ENCODE results near the gene CDC42. TPM values are rescaled to one million over a fixed set of nuclear protein-coding genes. Genes with fewer than 3 reads are reported as not detected.

CDC42 gene
- total RNA-seq, 1 donor = 432 TPM

DNA sequence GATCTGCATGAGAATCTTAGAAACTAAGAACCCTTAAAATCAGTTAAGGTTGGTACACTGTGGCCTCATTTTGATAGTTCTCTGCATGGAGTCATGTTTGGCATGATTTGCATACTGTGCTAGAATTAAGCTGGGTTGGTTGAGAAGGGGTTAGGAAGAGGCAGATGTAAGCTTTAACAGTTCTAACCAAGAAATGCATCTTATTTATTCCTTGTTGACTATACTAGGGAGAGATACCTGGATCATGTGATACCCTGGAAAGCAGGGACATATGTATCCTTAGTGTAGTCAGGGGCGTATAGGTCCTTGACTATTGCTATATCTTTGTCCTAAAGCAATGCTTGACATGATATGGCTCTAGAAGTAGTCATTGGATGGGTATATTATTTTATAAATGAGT, 41.0 kb downstream of the CDC42 start:
- DNase-seq (ENCODE audit: insufficient read length, low spot score, missing footprints) = no peak
- Histone ChIP-seq H3K79me2 (ENCODE audit: insufficient read depth, low read length) (peaks cover 82% of the 10 kb centered on the region), H3K27me3 (ENCODE audit: insufficient read depth, low read length) (no peaks in the 10 kb centered on the region), H3K4me1 (ENCODE audit: insufficient read depth, low read length) (peaks cover 17% of the 10 kb centered on the region), H3K4me3 (ENCODE audit: insufficient read depth, low read length) (no peak overlapping the region), H4K20me1 (ENCODE audit: insufficient read depth, low read length) (peaks cover 75% of the 10 kb centered on the region), H3K4me2 (ENCODE audit: insufficient read depth, low read length) (no peak overlapping the region), H3K27ac (ENCODE audit: low read depth, low read length) (no peak overlapping the region), H3K36me3 (ENCODE audit: insufficient read depth, low read length) (peaks cover 48% of the 10 kb centered on the region), H3K9me3 (ENCODE audit: low read depth, low read length) (no peaks in the 10 kb centered on the region), H2AFZ (ENCODE audit: low read length) (no peak overlapping the region)
- TF ChIP-seq, protein P1, sequence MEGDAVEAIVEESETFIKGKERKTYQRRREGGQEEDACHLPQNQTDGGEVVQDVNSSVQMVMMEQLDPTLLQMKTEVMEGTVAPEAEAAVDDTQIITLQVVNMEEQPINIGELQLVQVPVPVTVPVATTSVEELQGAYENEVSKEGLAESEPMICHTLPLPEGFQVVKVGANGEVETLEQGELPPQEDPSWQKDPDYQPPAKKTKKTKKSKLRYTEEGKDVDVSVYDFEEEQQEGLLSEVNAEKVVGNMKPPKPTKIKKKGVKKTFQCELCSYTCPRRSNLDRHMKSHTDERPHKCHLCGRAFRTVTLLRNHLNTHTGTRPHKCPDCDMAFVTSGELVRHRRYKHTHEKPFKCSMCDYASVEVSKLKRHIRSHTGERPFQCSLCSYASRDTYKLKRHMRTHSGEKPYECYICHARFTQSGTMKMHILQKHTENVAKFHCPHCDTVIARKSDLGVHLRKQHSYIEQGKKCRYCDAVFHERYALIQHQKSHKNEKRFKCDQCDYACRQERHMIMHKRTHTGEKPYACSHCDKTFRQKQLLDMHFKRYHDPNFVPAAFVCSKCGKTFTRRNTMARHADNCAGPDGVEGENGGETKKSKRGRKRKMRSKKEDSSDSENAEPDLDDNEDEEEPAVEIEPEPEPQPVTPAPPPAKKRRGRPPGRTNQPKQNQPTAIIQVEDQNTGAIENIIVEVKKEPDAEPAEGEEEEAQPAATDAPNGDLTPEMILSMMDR (IDR thresholded peaks at IDR 0.05; ENCODE audit: extremely low read depth, low read depth, low read length) = no peak

DNA sequence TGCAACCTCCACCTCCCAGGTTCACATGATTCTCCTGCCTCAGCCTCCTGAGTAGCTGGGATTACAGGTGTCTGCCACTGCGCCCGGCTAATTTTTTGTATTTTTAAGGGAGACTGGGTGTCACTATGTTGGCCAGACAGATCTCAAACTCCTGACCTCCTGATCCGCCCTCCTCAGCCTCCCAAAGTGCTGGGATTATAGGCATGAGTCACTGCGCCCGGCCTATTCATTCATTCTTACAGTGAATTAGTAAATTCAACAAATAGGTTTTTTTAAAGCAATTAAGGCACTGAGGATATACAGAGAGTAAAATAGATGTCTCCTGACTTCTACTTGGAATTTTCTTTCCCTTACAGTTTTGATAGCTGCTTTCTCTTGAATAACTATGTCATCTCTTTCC, 43.5 kb downstream of the CDC42 start:
- Histone ChIP-seq H3K9me3 (ENCODE audit: low read depth, low read length) (no peaks in the 10 kb centered on the region), H3K4me1 (ENCODE audit: insufficient read depth, low read length) (peaks cover 3% of the 10 kb centered on the region), H3K27ac (ENCODE audit: low read depth, low read length) (no peak overlapping the region), H3K79me2 (ENCODE audit: insufficient read depth, low read length) (peaks cover 82% of the 10 kb centered on the region), H3K36me3 (ENCODE audit: insufficient read depth, low read length) (peaks cover 45% of the 10 kb centered on the region), H3K4me3 (ENCODE audit: insufficient read depth, low read length) (no peak overlapping the region), H2AFZ (ENCODE audit: low read length) (no peak overlapping the region), H3K27me3 (ENCODE audit: insufficient read depth, low read length) (no peaks in the 10 kb centered on the region), H4K20me1 (ENCODE audit: insufficient read depth, low read length) (peaks cover 69% of the 10 kb centered on the region), H3K4me2 (ENCODE audit: insufficient read depth, low read length) (no peak overlapping the region)
- no peak for DNase-seq (ENCODE audit: insufficient read length, low spot score, missing footprints)
- TF ChIP-seq, protein P1 (IDR thresholded peaks at IDR 0.05; ENCODE audit: extremely low read depth, low read depth, low read length) = no peak

GRCh38 chr1:22096463-22096862, 44.0 kb downstream of the CDC42 start:
- TF ChIP-seq, protein P1 (IDR thresholded peaks at IDR 0.05; ENCODE audit: extremely low read depth, low read depth, low read length) = no peak
- DNase-seq (ENCODE audit: insufficient read length, low spot score, missing footprints) = no peak
- Histone ChIP-seq H3K4me2 (ENCODE audit: insufficient read depth, low read length) (no peak overlapping the region), H3K27me3 (ENCODE audit: insufficient read depth, low read length) (no peaks in the 10 kb centered on the region), H3K9me3 (ENCODE audit: low read depth, low read length) (no peaks in the 10 kb centered on the region), H4K20me1 (ENCODE audit: insufficient read depth, low read length) (peaks cover 68% of the 10 kb centered on the region), H3K79me2 (ENCODE audit: insufficient read depth, low read length) (peaks cover 83% of the 10 kb centered on the region), H3K4me1 (ENCODE audit: insufficient read depth, low read length) (peaks cover 3% of the 10 kb centered on the region), H3K4me3 (ENCODE audit: insufficient read depth, low read length) (no peak overlapping the region), H3K27ac (ENCODE audit: low read depth, low read length) (no peak overlapping the region), H2AFZ (ENCODE audit: low read length) (no peak overlapping the region), H3K36me3 (ENCODE audit: insufficient read depth, low read length) (peaks cover 45% of the 10 kb centered on the region)

DNA sequence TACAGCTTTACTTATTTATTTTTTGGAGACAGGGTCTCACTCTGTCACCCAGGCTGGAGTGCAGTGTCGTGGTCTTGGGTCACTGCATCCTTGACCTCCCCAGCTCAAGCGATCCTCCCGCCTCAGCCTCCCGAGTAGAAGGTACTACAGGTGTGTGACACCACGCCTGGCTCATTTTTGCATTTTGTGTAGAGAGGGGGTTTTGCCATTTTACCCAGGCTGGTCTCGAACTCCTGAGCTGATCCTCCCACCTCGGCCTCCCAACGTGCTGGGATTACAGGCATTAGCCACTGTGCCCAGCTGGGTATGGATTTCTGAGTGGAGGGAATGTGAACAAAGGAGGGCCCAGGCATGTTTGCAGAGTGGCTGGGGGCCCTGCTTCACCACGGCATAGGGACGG, 46.2 kb downstream of the CDC42 start:
- H3K4me1 ChIP-seq (ENCODE audit: insufficient read depth, low read length) = peaks cover 3% of the 10 kb centered on the region
- TF ChIP-seq, protein P1 (IDR thresholded peaks at IDR 0.05; ENCODE audit: extremely low read depth, low read depth, low read length) = no peak
- peaks cover 37% of the 10 kb centered on the region for H3K36me3 ChIP-seq (ENCODE audit: insufficient read depth, low read length)
- DNase-seq (ENCODE audit: insufficient read length, low spot score, missing footprints) = no peak
- H2AFZ ChIP-seq (ENCODE audit: low read length) = no peak overlapping the region
- H3K79me2 ChIP-seq (ENCODE audit: insufficient read depth, low read length) = peaks cover 91% of the 10 kb centered on the region
- no peak overlapping the region for H3K4me3 ChIP-seq (ENCODE audit: insufficient read depth, low read length)
- H3K9me3 ChIP-seq (ENCODE audit: low read depth, low read length) = no peaks in the 10 kb centered on the region
- no peak overlapping the region for H3K4me2 ChIP-seq (ENCODE audit: insufficient read depth, low read length)
- H3K27ac ChIP-seq (ENCODE audit: low read depth, low read length) = no peak overlapping the region
- no peaks in the 10 kb centered on the region for H3K27me3 ChIP-seq (ENCODE audit: insufficient read depth, low read length)
- H4K20me1 ChIP-seq (ENCODE audit: insufficient read depth, low read length) = peaks cover 62% of the 10 kb centered on the region
